ENCODE data around the gene ASAP2. TPM values are rescaled to one million over a fixed set of nuclear protein-coding genes. Genes with fewer than 3 reads are reported as not detected.

Gene ASAP2
- total RNA-seq, 3 donors from 2014 or later, result 50.4 to 84.1 (median 50.5) TPM

- intact Hi-C loops (cut with DNase I, micrococcal nuclease), result no loop called here
- no peaks in the 10 kb centered on the region for H3K36me3 ChIP-seq (ENCODE audit: low read depth)
- DNase-seq (no peak), ATAC-seq (no peak)
- no peaks in the 10 kb centered on the region for H3K9me3 ChIP-seq
- H3K4me1 ChIP-seq (ENCODE audit: low read depth), result no peaks in the 10 kb centered on the region
- H3K4me3 ChIP-seq, result no peak overlapping the region
- no peak for TF ChIP-seq CTCF (IDR thresholded peaks at IDR 0.05)
Observed at GRCh38 chr2:9163306-9164111, 43.1 kb upstream of the ASAP2 start.

GRCh38 chr2:9164112-9164608 is 42.5 kb upstream of the ASAP2 start:
- TF ChIP-seq CTCF (IDR thresholded peaks at IDR 0.05), result no peak
- ATAC-seq (no peak), DNase-seq (no peak)
- H3K36me3 ChIP-seq (ENCODE audit: low read depth), result no peaks in the 10 kb centered on the region
- intact Hi-C loops (cut with DNase I, micrococcal nuclease), result no loop called here
- no peak overlapping the region for H3K4me3 ChIP-seq
- no peaks in the 10 kb centered on the region for H3K4me1 ChIP-seq (ENCODE audit: low read depth)
- no peaks in the 10 kb centered on the region for H3K9me3 ChIP-seq

GRCh38 chr2:9165625-9166024 is 41.0 kb upstream of the ASAP2 start:
- Histone ChIP-seq H3K4me1 (ENCODE audit: low read depth) (peaks cover 8% of the 10 kb centered on the region), H3K36me3 (ENCODE audit: low read depth) (no peaks in the 10 kb centered on the region), H3K9me3 (no peaks in the 10 kb centered on the region), H3K4me3 (no peak overlapping the region)
- ATAC-seq (peak; percentile 11), DNase-seq (no peak)
- TF ChIP-seq CTCF (IDR thresholded peaks at IDR 0.05), result no peak
- intact Hi-C loops (cut with DNase I, micrococcal nuclease), result no loop called here

GRCh38 chr2:9166579-9167377 is 39.8 kb upstream of the ASAP2 start:
- H3K9me3 ChIP-seq, result no peaks in the 10 kb centered on the region
- H3K4me3 ChIP-seq, result no peak overlapping the region
- DNase-seq (no peak), ATAC-seq (no peak)
- no peaks in the 10 kb centered on the region for H3K36me3 ChIP-seq (ENCODE audit: low read depth)
- intact Hi-C loops (cut with DNase I, micrococcal nuclease), result no loop called here
- no peak for TF ChIP-seq CTCF (IDR thresholded peaks at IDR 0.05)
- H3K4me1 ChIP-seq (ENCODE audit: low read depth), result peaks cover 13% of the 10 kb centered on the region

- H3K9me3 ChIP-seq, result no peaks in the 10 kb centered on the region
Observed at GRCh38 chr2:9167718-9168657, 38.6 kb upstream of the ASAP2 start.

More at GRCh38 chr2:9167718-9168657, 38.6 kb upstream of the ASAP2 start:
- intact Hi-C loops (cut with DNase I, micrococcal nuclease), result no loop called here
- no peak for DNase-seq
- Histone ChIP-seq H3K4me3 (no peak overlapping the region), H3K36me3 (ENCODE audit: low read depth) (no peaks in the 10 kb centered on the region), H3K4me1 (ENCODE audit: low read depth) (peaks cover 13% of the 10 kb centered on the region)
- no peak for TF ChIP-seq CTCF (IDR thresholded peaks at IDR 0.05)
- peak; percentile 26 for ATAC-seq

Data from mucosa of descending colon (tissue), 3 donors.